MV-4-11 (cell line): ENCODE data around the gene PIK3C3.

ENCODE experiments used
- DNase-seq: peaks from one replicate; lab custom pipeline; 2025; lab: John Stamatoyannopoulos, UW

The PIK3C3 gene

GRCh38 chr18:42126586-42126985 lies 171.6 kb downstream of the PIK3C3 start:
- DNase-seq: no peak

GRCh38 chr18:42131066-42131929 lies 176.3 kb downstream of the PIK3C3 start:
- no peak for DNase-seq

GRCh38 chr18:42131930-42132244 lies 176.9 kb downstream of the PIK3C3 start:
- DNase-seq: no peak
